Thyroid gland (tissue), 4 donors: ENCODE measurements around the gene DCHS1.

Experiments used
- POLR2A ChIP-seq, 2 donors: fragments of 450-650 bp; IDR thresholded peaks; one replicate each; pipeline ENCODE4 v1.6.1; 2017; ENCODE audit warnings: antibody characterized with exemption in 2 of 2, mild to moderate bottlenecking in 2 of 2, moderate library complexity in 1 of 2
- TF ChIP-seq, protein P1 (sequence below), 6 experiments: fragments of 200-600 bp in 3 of 6; fragments of 450-650 bp in 3 of 6; sonication (generic) in 3 of 6; IDR thresholded peaks; one replicate each; pipeline ENCODE4 v1.5.1; 2016 to 2019; ENCODE audit warnings: antibody characterized with exemption in 6 of 6, mild to moderate bottlenecking in 2 of 6, inconsistent platforms in 1 of 6, moderate library complexity in 1 of 6

- no peak for TF ChIP-seq POLR2A (IDR thresholded peaks at IDR 0.05)
- TF ChIP-seq, protein P1, sequence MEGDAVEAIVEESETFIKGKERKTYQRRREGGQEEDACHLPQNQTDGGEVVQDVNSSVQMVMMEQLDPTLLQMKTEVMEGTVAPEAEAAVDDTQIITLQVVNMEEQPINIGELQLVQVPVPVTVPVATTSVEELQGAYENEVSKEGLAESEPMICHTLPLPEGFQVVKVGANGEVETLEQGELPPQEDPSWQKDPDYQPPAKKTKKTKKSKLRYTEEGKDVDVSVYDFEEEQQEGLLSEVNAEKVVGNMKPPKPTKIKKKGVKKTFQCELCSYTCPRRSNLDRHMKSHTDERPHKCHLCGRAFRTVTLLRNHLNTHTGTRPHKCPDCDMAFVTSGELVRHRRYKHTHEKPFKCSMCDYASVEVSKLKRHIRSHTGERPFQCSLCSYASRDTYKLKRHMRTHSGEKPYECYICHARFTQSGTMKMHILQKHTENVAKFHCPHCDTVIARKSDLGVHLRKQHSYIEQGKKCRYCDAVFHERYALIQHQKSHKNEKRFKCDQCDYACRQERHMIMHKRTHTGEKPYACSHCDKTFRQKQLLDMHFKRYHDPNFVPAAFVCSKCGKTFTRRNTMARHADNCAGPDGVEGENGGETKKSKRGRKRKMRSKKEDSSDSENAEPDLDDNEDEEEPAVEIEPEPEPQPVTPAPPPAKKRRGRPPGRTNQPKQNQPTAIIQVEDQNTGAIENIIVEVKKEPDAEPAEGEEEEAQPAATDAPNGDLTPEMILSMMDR (IDR thresholded peaks at IDR 0.05): no peak
These were observed 39.6 kb downstream of the DCHS1 start for GRCh38 chr11:6615882-6616585.
